ENCODE data around the gene DHH. TPM values are rescaled to one million over a fixed set of nuclear protein-coding genes. Genes with fewer than 3 reads are reported as not detected.

The DHH gene
- total RNA-seq, 2 experiments from 2014 or later, result 0.14 TPM; not detected in 1

DNA sequence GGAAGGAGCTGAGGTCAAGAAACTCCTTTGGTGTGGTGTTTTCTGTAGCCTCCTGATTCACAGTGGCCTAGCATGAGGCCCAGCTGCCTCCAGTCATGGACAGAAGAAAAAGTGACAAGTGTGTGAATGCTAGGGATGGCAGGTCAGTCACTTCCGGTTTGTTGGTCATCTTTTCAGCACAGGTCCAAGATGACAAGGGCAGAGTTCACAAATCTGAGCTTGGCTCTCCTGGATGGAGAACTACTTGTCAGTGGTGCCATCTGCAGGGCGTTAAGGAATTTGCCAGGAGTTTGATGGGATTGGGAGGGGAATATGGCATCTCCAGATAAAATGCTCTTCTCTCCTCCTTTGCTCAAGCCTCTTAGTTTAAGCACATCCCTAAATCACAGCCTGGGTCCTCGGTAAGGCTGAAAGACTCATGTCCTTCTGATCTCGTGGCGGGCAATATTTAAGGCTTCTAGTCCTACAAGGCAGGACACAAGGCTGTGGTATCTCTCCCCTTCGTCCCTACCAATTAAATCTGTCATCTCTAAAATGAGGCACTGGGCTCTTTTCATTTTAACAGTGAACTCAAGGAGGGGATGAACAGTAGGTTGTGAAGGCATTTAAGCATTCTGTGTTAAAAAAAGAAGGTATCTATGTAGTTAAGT is 26.6 kb upstream of the DHH start:
- no peak for ATAC-seq
- TF ChIP-seq, protein P1, sequence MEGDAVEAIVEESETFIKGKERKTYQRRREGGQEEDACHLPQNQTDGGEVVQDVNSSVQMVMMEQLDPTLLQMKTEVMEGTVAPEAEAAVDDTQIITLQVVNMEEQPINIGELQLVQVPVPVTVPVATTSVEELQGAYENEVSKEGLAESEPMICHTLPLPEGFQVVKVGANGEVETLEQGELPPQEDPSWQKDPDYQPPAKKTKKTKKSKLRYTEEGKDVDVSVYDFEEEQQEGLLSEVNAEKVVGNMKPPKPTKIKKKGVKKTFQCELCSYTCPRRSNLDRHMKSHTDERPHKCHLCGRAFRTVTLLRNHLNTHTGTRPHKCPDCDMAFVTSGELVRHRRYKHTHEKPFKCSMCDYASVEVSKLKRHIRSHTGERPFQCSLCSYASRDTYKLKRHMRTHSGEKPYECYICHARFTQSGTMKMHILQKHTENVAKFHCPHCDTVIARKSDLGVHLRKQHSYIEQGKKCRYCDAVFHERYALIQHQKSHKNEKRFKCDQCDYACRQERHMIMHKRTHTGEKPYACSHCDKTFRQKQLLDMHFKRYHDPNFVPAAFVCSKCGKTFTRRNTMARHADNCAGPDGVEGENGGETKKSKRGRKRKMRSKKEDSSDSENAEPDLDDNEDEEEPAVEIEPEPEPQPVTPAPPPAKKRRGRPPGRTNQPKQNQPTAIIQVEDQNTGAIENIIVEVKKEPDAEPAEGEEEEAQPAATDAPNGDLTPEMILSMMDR (IDR thresholded peaks at IDR 0.05), result no peak
- DNase-seq, result no peak
- Mint-ChIP-seq H3K36me3 (ENCODE audit: low read depth) (no peaks in the 10 kb centered on the region), H3K27ac (no peak overlapping the region), H3K27me3 (no peaks in the 10 kb centered on the region), H3K9me3 (no peaks in the 10 kb centered on the region), H3K4me1 (ENCODE audit: low read depth) (no peaks in the 10 kb centered on the region), H3K4me3 (no peak overlapping the region)
- POLR2A ChIA-PET, result interaction anchor here (1.8 to 6.2 kb wide), 2 partner anchors 9 to 11 kb away, joined by 8 to 56 read pairs; partner anchors contain the start of genes LMBR1L and TUBA1B
- intact Hi-C loops (cut with micrococcal nuclease), result no loop called here
- CTCF ChIA-PET, result interaction anchor here (0.6 to 3.7 kb wide), 5 partner anchors 10 to 268 kb away, joined by 3 to 22 read pairs (median 4); no protein-coding TSS in a partner anchor

DNA sequence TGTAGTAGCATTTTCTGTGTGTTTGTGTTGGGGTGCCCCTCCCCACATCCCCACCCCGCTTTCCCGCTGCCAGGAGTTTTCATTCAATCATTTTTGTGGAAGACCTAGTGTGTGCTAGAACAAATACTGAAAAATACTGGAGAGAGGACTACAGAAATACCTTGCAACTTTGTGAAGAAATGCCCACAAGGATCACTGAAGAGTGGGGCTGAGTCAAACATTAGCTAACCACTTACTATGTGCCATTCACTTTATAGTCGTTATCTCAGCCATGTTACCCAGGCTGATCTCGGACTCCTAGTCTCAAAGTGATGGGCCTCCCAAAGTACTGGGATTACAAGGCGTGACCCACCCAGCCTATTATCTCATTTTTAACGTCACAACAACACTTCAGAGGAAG is 16.6 kb upstream of the DHH start:
- CTCF ChIA-PET, result interaction anchor here (0.9 to 10.8 kb wide), 11 partner anchors 9 to 87 kb away, joined by 3 to 98 read pairs (median 4); partner anchors contain the start of gene RHEBL1
- Mint-ChIP-seq H3K4me3 (peak overlapping the region; percentile 87), H3K36me3 (ENCODE audit: low read depth) (no peaks in the 10 kb centered on the region), H3K27ac (peak overlapping the region; percentile 97), H3K27me3 (no peaks in the 10 kb centered on the region), H3K4me1 (ENCODE audit: low read depth) (peaks cover 35% of the 10 kb centered on the region), H3K9me3 (no peaks in the 10 kb centered on the region)
- TF ChIP-seq, protein P1 (IDR thresholded peaks at IDR 0.05), result no peak
- no peak for DNase-seq
- ATAC-seq, result peak; percentile 4
- POLR2A ChIA-PET, result interaction anchor here (0.6 to 8.4 kb wide), 5 partner anchors 9 to 153 kb away, joined by 3 to 85 read pairs (median 8); partner anchors contain the start of gene TUBA1B
- intact Hi-C loops (cut with micrococcal nuclease), result no loop called here

DNA sequence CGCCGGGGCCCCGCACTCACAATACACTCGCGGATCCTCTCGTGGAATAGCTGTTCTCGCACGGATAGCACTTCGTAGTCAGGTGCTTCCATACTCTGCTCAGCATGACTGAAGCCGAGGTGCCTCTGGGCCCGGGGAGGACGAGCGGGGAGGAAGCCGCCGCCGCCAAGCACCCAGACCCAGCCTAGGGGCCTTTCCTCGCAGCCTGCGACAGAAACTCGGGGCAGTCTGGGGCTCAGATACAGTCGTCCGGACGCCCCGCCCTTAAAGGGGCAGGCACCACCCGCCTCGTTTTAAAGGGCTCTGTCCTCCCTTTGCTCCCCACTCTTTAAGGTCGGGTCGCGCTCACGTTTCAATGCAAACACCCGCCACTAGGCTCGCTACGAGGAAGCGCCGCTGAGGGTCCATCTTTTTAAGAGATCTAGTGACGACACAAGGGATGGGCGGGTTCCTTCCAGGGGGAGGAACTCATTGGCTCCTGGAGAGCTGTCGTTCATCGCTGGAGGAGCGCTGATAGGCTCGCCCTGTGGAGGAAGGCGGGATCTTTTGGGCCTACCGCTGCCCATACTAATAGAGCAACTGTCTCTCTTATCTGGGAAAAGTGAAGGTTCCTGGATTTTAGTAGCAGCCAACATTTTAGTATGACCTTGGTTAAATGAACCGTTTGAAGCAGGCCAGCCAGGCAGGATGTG is 16.0 kb upstream of the DHH start, which contains the start of gene LMBR1L:
LMBR1L (minus strand) TSS at position 384 of the 692 bp plus-strand sequence; CDS start at position 92, 292 bp downstream.
- CTCF ChIA-PET, result interaction anchor here (0.9 to 10.8 kb wide), 10 partner anchors 9 to 52 kb away, joined by 3 to 98 read pairs (median 4); partner anchors contain the start of gene RHEBL1
- peaks cover 2% of the 10 kb centered on the region for H3K36me3 Mint-ChIP-seq (ENCODE audit: low read depth)
- H3K4me1 Mint-ChIP-seq (ENCODE audit: low read depth), result peaks cover 35% of the 10 kb centered on the region
- ATAC-seq (peak; percentile 99), DNase-seq (peak; percentile 99)
- no peaks in the 10 kb centered on the region for H3K9me3 Mint-ChIP-seq
- H3K27ac Mint-ChIP-seq, result peak within 1 kb of the TSS; percentile 97
- POLR2A ChIA-PET, result interaction anchor here (0.6 to 8.4 kb wide), 8 partner anchors 9 to 153 kb away, joined by 3 to 85 read pairs (median 4); partner anchors contain the start of gene TUBA1B
- H3K4me3 Mint-ChIP-seq, result peak within 1 kb of the TSS; percentile 87
- no peaks in the 10 kb centered on the region for H3K27me3 Mint-ChIP-seq
- intact Hi-C loops (cut with micrococcal nuclease), result no loop called here
- TF ChIP-seq, protein P1 (IDR thresholded peaks at IDR 0.05), result peak; percentile 50

DNA sequence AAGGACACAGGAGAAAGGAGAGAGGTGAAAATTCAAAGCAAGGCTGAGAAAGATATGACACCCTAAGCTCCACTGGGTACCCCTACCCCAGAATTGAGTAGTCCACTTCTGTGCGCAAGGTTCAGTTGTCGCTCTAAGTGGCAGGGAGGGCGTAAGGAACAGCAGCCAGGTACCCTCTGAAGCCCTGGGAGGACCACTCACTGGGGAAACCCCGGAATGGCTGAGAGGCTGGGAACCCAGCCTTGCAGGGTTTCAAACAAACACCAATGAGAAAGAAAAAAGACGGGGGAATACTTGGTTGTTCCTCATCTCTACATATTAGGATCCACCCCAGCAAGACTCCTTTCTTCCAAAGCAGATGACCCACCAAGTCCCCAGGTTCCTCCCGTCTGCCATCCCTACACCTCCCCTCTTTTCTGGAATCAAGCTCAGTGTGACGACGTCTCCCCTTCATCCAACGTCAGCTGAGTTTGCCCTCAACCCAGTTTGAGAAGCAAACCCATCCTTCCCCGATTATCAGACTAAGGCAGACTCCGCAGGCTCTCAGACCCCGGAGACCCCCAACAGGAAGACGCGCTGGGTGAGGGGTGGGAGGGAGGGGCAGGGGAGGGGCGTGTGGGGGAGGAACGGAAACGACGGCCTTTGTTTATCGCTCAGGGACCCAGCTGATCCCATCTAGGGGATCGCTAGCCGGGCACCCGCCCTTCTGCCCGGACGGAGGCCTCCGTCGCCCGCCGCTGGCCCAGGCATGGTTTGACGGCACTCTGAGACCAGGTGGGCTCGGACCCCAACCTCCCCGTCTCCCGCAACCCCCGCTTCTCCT is 15.3 kb upstream of the DHH start:
- Mint-ChIP-seq H3K4me3 (peak overlapping the region; percentile 87), H3K27ac (peak overlapping the region; percentile 97), H3K9me3 (no peaks in the 10 kb centered on the region), H3K4me1 (ENCODE audit: low read depth) (peaks cover 35% of the 10 kb centered on the region), H3K27me3 (no peaks in the 10 kb centered on the region), H3K36me3 (ENCODE audit: low read depth) (peaks cover 2% of the 10 kb centered on the region)
- intact Hi-C loops (cut with micrococcal nuclease), result no loop called here
- ChIA-PET CTCF (interaction anchor here (1.1 to 10.8 kb wide), 8 partner anchors 10 to 51 kb away, joined by 3 to 98 read pairs (median 5); partner anchors contain the start of gene DHH), POLR2A (interaction anchor here (0.6 to 8.4 kb wide), 9 partner anchors 10 to 154 kb away, joined by 3 to 85 read pairs (median 6); partner anchors contain the start of gene TUBA1B)
- ATAC-seq, result no peak
- DNase-seq, result no peak
- TF ChIP-seq, protein P1 (IDR thresholded peaks at IDR 0.05), result no peak

Measured in activated CD8-positive, alpha-beta T cell treated with anti-CD3 and anti-CD28 coated beads for 36 hours (primary cell).